ENCODE measurements around the gene PAK4. TPM values are rescaled to one million over a fixed set of nuclear protein-coding genes. Genes with fewer than 3 reads are reported as not detected.

The PAK4 gene
- total RNA-seq, 3 donors from 2014 or later (not counting 1 experiment from before 2014, with no cell fraction given): 6.7 to 13.4 (median 11.8) TPM

- WGBS (ENCODE audit: insufficient coverage): 68% methylated on average over 7 of the region's 8 CpGs
- intact Hi-C loops (cut with micrococcal nuclease): no loop called here
- Mint-ChIP-seq H3K4me3 (no peak overlapping the region), H3K4me1 (peaks cover 6 to 21% of the 10 kb centered on the region in 2 donors), H3K27ac (no peak overlapping the region), H3K27me3 (ENCODE audit: low read depth in 2 of 2) (peaks cover 18 to 21% of the 10 kb centered on the region in 2 donors), H3K36me3 (no peaks in the 10 kb centered on the region), H3K9me3 (no peaks in the 10 kb centered on the region)
- H3K4me3 ChIP-seq (ENCODE audit: low read length): no peak overlapping the region
- H3K4me1 ChIP-seq (ENCODE audit: control insufficient read depth, insufficient read depth, low read length): peaks cover 20% of the 10 kb centered on the region
- TF ChIP-seq, protein P1, sequence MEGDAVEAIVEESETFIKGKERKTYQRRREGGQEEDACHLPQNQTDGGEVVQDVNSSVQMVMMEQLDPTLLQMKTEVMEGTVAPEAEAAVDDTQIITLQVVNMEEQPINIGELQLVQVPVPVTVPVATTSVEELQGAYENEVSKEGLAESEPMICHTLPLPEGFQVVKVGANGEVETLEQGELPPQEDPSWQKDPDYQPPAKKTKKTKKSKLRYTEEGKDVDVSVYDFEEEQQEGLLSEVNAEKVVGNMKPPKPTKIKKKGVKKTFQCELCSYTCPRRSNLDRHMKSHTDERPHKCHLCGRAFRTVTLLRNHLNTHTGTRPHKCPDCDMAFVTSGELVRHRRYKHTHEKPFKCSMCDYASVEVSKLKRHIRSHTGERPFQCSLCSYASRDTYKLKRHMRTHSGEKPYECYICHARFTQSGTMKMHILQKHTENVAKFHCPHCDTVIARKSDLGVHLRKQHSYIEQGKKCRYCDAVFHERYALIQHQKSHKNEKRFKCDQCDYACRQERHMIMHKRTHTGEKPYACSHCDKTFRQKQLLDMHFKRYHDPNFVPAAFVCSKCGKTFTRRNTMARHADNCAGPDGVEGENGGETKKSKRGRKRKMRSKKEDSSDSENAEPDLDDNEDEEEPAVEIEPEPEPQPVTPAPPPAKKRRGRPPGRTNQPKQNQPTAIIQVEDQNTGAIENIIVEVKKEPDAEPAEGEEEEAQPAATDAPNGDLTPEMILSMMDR (IDR thresholded peaks at IDR 0.05): no peak
- DNase-seq (no peak), ATAC-seq (no peak)
- H3K27ac ChIP-seq (ENCODE audit: low read length): no peak overlapping the region
- no peaks in the 10 kb centered on the region for H3K9me3 ChIP-seq (ENCODE audit: control insufficient read depth, insufficient read depth, low read length)
- no peaks in the 10 kb centered on the region for H3K36me3 ChIP-seq (ENCODE audit: control insufficient read depth, insufficient read depth, low read length)
- peaks cover 22% of the 10 kb centered on the region for H3K27me3 ChIP-seq (ENCODE audit: control insufficient read depth, insufficient read depth, low read length)
Measured at GRCh38 chr19:39193803-39194202, 68.2 kb downstream of the PAK4 start.

GRCh38 chr19:39194832-39195542 is 69.4 kb downstream of the PAK4 start:
- H3K4me3 Mint-ChIP-seq: no peak overlapping the region
- peaks cover 20% of the 10 kb centered on the region for H3K4me1 ChIP-seq (ENCODE audit: control insufficient read depth, insufficient read depth, low read length)
- intact Hi-C loops (cut with micrococcal nuclease): no loop called here

GRCh38 chr19:39195755-39196154 is 70.2 kb downstream of the PAK4 start:
- intact Hi-C loops (cut with micrococcal nuclease): no loop called here
- H3K4me3 Mint-ChIP-seq: no peak overlapping the region
- DNase-seq: peak in 1 of 2 donors; percentile 29

More at GRCh38 chr19:39194832-39195542, 69.4 kb downstream of the PAK4 start:
- WGBS (ENCODE audit: insufficient coverage): 40% methylated on average over 9 of the region's 9 CpGs
- H3K27ac Mint-ChIP-seq: no peak overlapping the region
- ATAC-seq: no peak
- no peaks in the 10 kb centered on the region for H3K9me3 Mint-ChIP-seq
- H3K4me1 Mint-ChIP-seq: peaks cover 6 to 21% of the 10 kb centered on the region in 2 donors
- H3K9me3 ChIP-seq (ENCODE audit: control insufficient read depth, insufficient read depth, low read length): no peaks in the 10 kb centered on the region
- DNase-seq: no peak
- H3K27ac ChIP-seq (ENCODE audit: low read length): no peak overlapping the region
- TF ChIP-seq, protein P1 (IDR thresholded peaks at IDR 0.05): no peak
- H3K27me3 ChIP-seq (ENCODE audit: control insufficient read depth, insufficient read depth, low read length): peaks cover 27% of the 10 kb centered on the region
- no peaks in the 10 kb centered on the region for H3K36me3 ChIP-seq (ENCODE audit: control insufficient read depth, insufficient read depth, low read length)
- H3K4me3 ChIP-seq (ENCODE audit: low read length): no peak overlapping the region
- H3K36me3 Mint-ChIP-seq: no peaks in the 10 kb centered on the region
- peaks cover 18 to 22% of the 10 kb centered on the region in 2 donors for H3K27me3 Mint-ChIP-seq (ENCODE audit: low read depth in 2 of 2)

More at GRCh38 chr19:39195755-39196154, 70.2 kb downstream of the PAK4 start:
- no peak for ATAC-seq
- TF ChIP-seq, protein P1 (IDR thresholded peaks at IDR 0.05): no peak
- 35% methylated on average over 9 of the region's 9 CpGs for WGBS (ENCODE audit: insufficient coverage)
- no peaks in the 10 kb centered on the region for H3K9me3 ChIP-seq (ENCODE audit: control insufficient read depth, insufficient read depth, low read length)
- Mint-ChIP-seq H3K4me1 (peaks cover 6 to 21% of the 10 kb centered on the region in 2 donors), H3K36me3 (no peaks in the 10 kb centered on the region), H3K27ac (no peak overlapping the region), H3K9me3 (no peaks in the 10 kb centered on the region), H3K27me3 (ENCODE audit: low read depth in 2 of 2) (peaks cover 22 to 28% of the 10 kb centered on the region in 2 donors)
- H3K4me1 ChIP-seq (ENCODE audit: control insufficient read depth, insufficient read depth, low read length): peaks cover 20% of the 10 kb centered on the region
- H3K36me3 ChIP-seq (ENCODE audit: control insufficient read depth, insufficient read depth, low read length): no peaks in the 10 kb centered on the region
- H3K27ac ChIP-seq (ENCODE audit: low read length): no peak overlapping the region
- no peak overlapping the region for H3K4me3 ChIP-seq (ENCODE audit: low read length)
- peaks cover 27% of the 10 kb centered on the region for H3K27me3 ChIP-seq (ENCODE audit: control insufficient read depth, insufficient read depth, low read length)
